NCI-H2171 (cell line): ENCODE data around the gene PLEKHA5.

Experiments used
- DNase-seq: peaks from one replicate; lab custom pipeline; 2025; lab: John Stamatoyannopoulos, UW

PLEKHA5 gene

DNA sequence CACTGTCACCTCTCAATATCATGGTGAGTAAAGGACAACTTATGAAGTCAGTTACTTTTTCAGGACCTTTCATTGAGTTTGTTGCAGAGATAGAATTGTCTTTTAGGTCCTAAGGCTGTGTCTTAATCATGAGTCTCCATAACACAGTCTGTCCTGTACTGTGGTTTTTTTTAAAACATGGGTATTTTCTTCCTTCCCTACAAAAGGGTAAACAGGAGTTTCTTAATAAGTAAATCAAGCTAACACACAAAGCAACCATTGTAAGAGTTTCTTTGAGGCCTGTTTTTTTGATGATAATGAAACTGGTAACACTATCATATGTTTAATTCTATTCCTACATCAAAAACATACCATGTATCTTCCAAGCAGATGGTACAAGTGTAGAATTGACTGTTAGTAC, 101.4 kb downstream of the PLEKHA5 start:
- DNase-seq, result no peak

DNA sequence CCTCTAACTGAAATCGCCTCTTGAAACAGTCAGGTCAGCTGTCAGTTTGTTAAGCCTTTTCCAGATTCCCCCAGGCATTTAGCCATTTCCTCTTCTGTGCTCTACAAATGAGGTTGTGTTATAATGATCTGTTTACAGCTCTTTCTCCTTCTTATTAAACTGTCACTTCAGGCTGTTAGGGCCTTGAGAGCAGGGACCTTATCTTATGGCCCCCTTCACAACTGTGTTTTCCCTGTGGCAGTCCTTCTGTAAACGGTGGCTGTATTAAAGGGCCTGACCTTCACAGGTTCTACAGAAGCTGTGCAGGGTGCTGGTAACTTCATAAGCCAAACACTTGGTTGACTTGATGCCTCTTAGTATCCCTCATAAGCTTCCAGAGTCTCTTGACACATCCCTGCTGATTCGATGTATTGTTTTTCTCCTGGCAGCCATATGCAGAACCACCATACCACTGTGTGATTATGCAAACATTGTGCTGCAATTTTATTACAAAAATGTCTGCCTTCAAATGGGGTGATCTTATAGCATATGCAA, 104.7 kb downstream of the PLEKHA5 start:
- no peak for DNase-seq

DNA sequence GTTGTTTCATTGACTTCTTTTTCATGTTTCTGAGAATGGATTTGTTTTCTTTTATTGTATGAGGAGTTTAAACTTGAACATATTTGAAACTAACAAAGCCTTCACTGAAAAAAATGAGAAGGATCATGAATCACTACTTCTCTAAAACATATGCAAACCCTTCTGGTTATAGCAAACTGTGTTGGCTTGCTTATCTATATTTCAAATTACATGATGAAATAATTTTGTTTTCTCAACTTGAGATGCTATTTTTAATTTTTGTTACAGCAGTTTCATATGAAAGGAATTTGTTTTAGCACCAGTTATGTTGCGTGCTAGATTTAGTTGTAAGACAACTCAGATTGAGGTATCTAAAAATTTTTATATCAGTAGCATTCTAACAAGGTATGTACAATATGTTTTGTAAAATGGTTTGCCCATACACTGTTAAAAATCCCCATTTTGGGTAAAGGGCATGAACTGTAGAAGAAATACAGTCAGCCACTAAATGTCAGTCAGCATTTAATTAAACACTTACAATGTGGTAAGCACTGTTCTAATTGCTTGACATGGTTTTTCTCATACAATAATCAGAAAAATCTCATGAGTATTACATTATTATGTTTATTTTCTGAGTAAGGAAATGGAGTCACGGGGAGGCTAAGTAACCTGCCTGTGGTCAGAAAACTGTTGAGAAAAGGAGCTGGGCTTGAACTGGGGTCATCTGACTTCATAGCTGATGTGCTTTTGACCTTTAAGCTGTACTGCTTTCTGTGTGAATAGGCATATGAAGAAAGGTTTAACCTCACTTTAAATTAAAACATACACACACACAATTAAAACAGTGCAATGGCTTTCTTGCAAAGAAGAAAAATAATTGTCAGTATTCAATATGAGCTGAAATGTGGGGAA, 105.7 kb downstream of the PLEKHA5 start:
- DNase-seq, result no peak

DNA sequence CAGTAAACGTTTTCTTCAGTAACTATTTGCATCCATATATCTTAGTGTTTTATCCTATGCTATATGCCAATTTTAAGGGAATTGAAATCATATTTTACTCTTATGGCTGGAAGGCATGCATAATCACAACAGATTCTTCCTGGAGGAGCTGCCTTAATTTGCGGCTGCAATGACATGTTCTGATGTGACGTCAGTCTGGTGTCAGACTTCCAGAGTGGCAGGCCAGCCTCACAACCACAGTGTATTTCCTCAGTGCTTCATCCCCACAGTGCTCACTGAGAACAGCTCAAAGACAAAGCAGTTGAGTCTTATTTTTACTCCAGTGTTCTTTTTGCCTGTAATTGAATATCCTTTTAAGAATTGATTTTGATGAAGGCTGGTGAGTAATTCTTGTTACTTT, 107.1 kb downstream of the PLEKHA5 start:
- DNase-seq, result no peak

DNA sequence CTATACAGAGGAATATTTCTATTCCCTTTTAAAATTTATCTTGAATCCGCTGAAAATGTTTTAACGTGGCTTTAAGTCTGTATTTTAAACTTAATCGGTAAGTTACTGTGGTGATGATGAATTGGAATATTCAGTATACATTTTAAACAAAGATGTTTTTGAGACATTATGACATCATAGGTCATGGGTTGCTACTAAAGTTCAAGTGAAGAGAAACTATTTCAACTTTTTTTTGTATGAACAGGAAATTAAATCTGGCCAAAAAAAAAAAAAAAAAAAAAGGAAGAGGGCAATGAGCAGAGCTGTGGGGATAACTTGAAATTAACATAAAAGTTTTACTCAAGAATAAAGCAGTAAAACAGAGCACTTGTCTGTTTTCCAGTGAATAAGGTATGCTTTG, 109.0 kb downstream of the PLEKHA5 start:
- DNase-seq, result no peak

DNA sequence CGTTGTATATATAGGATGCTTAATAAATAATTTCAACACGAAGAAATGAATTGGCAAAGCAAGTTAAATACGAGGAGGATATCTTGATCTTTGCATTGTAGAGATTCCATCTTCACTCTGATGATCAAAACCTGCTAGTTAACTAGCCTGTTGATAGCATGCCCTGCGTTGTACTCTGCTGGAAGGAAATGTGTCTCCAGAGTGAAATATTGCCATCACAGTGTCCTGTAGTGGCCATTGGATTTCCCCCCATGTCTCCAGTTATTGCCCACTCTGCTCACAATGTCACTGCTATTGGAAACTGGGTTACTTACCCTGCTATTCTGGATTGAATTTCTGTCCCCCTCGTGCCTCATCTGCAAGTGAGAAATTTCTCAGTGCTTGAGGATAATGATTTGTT, 109.6 kb downstream of the PLEKHA5 start:
- no peak for DNase-seq

DNA sequence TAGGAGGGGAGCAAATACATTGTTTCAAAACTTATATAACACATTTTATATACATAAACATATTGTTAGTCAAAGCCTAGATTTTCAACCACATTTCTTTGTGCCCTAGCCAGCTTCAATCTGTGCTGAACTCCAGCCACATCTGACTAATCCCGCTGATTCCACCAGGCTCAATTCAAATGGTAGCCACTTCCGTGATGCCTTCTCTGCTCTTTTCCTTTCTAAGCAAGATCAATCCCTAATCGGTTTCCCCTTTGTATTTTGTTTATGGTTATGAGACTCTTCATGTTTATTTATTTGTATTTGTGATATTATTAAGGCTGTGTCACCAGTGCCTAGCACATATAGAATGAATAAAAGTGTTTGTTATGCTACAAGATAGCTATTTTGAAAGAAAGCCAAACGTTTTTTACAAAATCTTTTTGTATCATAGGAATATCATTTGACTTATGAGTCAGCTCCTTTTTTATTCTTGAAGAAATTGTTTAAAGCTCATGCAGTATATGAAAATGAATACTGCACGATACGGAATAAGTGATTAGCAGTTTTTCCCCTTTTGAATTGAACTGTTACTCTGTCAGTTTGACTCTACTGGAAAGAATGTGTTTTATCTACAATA, 110.2 kb downstream of the PLEKHA5 start:
- DNase-seq, result no peak

DNA sequence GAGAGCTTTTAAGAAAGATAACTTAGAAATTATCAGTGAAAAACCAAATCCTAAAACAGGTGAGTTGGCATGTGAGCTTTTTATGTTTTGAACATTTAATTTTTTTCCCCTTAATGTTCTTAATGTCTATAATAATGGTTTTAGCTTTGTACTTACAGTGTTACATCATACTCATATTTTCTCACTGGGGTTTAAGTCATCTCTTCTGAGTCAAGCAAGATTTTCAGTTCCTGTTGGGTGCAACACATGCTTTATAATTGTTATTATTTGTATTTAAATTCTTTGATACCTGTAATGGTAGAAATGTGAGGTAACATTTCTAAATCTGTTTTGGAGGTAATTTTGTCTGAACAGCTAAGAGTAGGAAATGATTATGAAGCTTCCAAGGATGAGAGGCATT, 113.0 kb downstream of the PLEKHA5 start:
- no peak for DNase-seq

DNA sequence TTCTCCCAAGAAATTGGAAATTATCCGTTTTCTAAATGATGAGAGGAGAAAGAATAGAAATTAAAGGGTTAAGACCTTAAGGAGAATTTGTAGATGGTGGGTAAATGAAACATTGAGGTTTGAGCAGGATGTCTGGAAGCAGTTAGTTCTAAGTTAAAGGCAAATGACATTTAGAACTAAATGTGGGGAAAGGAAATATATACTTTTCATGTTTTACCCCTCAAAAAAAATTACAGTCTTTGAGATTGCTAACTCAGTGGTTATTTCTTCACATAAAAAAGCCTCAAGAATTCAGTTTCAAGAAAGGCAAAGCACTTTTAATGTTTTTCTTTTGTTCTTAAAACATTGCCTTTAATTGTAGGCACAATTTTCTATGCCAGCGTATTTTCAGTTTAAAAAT, 114.0 kb downstream of the PLEKHA5 start:
- DNase-seq, result no peak

DNA sequence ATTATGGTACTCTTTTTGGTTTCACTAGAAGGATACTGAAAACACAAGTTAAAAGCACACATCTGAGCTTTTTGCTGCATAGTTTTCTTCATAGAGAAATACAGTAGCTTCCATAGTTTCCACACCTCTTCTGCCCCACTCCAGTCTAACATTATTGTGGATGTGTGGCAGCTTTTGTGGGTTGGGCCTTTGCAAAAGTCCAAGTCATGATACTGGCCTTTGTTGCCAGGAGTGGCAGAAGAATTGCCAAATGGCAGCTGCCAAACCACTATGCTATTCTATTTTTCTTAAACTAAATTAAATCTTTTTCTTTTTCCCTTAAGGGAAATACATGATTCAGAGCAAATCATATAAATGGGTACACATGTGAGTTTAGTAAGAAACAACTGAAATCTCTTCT, 114.8 kb downstream of the PLEKHA5 start:
- no peak for DNase-seq

DNA sequence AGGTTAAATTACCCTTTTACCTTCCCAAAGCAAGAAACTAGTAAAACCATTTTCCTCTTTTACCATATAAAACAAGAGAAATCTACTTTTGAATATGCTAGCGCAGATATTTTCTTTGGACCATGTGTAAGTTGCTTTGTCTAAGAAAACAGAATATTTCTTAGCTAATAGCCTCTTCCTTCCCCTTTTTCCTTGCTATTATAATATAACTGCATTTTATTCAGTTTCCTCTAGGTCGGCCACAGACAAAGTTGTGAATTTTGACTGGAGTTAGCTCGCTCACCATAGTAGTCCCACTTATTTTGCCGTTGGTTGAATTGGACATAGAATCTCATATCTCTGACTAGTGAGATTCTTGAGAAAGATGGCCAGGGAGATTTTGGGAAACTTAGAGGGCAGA, 115.6 kb downstream of the PLEKHA5 start:
- DNase-seq, result no peak

DNA sequence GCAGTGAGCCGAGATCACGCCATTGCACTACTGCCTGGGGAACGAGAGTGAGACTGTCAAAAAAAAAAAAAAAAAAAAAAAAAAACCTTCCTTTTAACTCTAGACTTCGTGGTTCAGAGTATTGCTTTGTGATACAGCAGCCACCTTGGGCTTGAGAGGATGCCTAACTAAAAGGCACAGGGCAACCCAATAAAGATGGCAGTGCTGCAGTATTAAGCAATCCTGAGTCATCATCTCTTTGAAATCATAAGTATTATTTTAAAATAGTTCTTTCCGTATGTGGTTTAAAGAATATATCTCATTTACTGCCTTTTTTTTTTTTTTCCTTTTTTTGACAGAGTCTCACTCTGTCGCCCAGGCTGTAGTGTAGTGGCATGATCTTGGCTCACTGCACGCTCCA, 116.1 kb downstream of the PLEKHA5 start:
- DNase-seq, result no peak

DNA sequence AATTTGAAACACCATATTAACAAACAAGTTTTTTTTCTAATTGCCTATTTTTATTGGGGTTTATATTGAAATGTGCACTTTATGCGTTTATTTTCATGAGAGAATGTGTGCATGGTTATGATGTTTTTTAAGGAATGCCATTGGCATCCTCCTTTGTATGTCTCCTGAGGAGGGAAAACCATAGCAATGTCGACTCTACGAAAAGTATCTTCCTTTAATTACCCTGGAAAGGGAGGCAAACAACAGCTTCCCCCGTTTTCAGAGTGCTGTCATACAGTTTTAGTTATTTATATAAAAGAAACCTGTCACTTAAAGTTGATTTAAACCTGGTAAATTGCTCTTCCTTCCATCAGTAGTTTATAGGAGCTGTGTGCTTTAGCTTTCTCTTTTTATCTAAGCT, 117.4 kb downstream of the PLEKHA5 start:
- DNase-seq, result no peak

DNA sequence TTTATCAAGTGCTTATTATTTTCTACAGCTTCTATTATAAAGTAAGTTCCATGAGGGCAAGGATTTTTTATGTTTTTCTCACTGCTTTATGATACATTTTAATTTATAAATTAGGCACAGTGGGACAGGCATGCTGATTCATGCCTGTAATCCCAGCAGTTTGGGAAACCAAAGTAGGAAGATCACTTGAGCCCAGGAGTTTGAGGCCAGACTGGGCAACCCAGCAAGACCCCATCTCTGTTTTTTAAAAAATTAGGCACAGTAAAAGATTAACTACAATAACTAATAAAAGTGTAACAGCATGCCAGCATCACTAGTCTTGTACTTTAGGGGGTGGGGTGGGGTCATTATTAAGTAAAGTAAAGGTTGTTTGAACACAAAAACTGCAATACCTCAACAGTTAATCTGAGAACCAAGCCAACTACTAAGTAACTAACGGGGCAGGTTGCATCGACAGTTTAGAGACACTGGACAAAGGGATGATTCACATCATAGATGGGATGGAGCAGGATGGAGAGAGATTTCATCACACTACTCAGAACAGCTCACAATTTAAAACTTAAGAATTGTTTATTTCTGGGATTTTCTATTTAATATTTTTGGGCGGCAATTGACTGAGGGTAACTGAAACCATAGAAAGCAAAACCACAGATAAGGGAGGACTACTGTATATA, 119.5 kb downstream of the PLEKHA5 start:
- no peak for DNase-seq

DNA sequence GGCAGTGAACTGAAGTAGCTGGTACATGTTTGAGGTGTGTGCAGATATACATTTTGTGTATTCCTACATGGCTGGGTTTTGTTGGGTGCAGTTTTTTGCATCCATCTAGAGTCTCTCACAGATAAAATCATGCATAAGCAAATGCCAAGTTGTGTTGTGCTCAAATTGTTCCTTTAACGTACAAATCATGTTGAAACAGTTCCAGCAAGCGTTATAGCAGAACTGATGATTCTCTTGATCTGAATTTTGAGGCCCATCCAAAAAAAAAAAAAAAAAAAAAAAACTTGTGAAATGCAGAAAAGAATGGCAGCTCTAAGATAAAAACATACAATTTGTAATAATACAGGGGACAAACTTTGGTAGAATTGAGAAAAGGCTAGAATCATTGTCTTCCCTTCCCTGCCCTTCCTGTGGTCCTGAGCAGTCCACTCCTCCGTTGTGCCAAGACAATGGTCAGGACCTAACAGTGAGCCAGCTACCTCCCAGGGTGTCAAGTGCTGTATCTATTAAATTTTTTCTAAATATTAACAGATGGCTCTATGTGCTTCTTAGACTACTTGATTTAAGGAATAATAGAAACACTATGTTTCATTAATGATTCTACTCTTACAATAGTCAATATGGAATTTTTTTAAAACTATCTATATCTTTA, 122.1 kb downstream of the PLEKHA5 start:
- no peak for DNase-seq

DNA sequence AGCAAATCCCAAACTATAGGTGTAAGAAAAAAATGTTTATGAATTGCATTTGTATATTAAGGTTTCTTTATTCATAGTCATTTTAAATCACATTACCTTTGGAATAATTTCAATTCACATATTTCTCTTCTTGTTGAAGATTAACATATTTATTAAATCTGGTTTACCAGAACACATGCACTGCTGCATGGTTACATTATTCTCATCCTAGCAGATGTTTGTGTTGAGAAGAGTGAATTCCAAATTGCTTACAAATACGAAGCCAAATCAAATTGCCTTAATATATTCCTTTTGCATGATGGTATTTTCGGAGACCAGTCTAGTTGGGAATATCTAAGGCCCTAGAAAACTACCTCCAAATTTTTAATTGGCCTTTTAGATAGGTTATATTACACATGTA, 130.6 kb downstream of the PLEKHA5 start:
- no peak for DNase-seq

DNA sequence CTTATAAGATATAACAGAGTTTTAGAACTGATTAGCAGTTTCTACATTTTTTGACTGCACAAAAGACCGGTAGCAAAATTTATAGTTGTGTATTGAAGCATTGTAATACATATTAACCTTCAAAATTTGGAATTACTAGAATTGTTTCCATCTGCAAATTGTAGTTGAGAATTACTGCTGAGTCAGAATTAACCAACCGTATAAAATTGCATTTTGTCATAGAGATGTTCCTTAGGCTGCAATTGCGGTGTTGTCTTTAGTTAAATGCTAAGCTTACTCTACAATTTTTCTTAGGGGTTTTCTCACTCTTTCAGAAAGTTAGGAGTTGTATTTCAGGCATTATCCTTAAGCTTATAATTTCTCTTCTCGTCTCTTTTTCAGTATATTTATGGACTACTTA, 132.2 kb downstream of the PLEKHA5 start:
- DNase-seq, result no peak

DNA sequence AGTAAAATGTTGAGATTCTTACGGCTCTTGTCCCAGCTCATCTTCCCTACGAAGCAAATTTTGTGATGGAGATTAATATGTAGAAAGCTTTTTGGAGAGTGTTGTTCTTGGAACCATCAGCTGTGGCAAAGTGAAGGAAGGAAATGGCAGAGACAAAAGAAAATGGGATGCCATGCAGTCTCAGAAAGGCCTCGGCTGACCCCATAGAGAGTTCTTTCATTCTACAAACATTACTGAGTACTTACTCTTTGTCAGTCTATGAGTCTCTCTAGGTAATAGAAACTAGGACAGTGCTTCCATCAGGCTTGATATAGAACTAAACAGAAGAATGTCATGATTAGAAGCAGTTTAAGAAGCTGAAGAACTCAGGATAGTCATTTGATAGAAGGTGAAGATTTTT, 134.1 kb downstream of the PLEKHA5 start:
- no peak for DNase-seq

DNA sequence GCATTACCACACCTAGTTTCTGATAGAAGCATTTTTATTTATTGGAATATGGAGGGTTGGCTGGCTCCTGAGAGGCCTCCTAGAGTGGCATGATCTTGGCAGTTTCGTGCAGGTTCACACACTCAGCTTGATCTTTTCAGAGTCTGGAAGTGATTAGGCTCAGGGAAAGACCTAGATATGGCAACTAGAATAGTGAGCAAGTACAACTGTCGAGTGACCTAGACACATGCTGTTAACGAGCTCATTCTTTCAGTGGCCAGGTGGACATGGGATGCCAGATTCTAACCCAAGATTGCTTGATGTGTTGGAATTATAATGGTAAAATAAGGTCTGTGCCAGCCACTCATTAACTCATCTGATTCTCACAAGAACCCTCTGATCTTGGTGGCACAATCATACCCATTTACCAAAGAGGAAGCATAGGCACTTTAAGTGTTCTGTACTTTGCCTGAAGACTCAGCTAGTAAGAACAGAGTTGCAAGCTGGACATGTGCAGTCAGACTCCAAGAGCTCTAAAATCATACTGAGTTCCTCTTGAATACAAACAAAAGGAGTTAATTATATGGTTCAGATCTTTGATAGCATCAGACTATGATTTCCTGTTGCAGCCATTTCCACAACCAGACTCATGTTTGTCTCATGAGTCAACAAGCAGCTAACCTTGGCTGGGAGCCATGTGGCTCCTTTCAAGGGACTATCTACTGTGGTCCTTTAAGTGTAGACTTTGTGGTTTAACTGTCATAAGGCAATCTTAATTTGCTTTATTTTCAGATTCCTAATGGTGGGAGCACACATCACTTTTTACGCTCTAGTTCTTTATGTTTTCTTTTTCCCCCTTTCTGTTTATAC, 144.2 kb downstream of the PLEKHA5 start:
- no peak for DNase-seq

DNA sequence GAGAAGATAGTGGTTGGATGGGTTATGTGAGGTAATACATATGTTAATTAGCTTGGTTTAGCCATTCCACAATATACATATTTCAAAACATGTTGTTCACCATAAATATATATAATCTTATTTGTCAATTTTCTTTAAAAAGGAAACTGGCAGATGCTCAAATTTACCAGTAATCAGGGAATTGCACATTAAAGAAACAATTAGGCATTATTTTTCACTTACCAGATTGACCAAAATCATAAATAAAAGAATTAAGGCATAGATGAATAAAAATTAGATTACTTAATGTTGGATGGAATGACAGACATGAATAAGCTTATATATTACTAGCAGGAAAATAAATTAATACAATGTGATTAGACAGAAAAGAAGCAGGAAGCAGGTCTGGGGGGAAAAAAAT, 147.2 kb downstream of the PLEKHA5 start:
- no peak for DNase-seq

DNA sequence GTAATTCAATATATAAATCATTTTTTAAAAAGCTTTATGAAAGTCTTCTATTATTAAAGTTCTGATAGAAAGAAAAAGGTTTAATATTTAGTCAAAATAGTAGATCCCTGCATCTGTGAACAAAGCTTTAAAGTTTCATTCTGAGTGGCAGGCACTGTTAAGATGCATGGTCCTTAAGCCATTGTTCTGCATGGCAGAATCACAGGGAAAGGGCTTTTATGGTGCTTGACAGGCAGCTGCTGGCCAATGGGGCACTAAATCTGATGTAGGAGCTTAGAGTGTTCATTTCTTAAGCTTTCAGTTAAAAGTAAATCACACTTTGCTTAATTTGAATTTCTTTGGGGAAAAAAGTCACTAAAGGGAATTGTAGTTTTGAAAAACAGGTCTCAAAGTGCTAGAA, 148.2 kb downstream of the PLEKHA5 start:
- DNase-seq, result no peak

DNA sequence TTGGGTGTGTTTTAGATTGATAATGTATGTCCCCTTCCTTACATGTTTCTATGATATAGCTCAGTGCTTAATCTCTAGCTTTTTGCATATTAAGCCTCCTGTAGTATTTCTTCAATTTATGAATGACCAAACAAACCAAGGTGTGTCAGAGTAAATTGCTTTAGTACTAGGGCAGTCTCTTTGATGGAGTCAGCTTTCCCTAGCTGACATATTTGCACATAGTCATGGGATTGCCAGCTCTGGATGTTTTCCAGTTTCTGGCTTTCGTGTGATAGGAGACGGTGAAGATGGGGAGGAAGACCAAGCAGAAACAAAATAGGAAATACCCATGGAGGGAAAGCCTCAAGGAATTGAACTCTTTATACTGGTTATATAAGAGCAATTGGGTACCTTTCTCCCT, 148.9 kb downstream of the PLEKHA5 start:
- no peak for DNase-seq
